Endothelial cell of umbilical vein (primary cell): Measurements from ENCODE around the gene CC2D2B.

ENCODE experiments used
- EZH2 ChIP-seq: IDR thresholded peaks from 2 replicates; pipeline ENCODE4 v1.6.1; 2012; ENCODE audit warnings: borderline replicate concordance, low read depth, mild to moderate bottlenecking, moderate library complexity, low read length, inconsistent platforms; ENCODE audit not compliant: severe bottlenecking
- FOS ChIP-seq: IDR thresholded peaks from 2 replicates; pipeline ENCODE4 v1.6.1; 2011; ENCODE audit warnings: mild to moderate bottlenecking, low read length, moderate library complexity, borderline replicate concordance; ENCODE audit not compliant: insufficient read depth
- JUN ChIP-seq: IDR thresholded peaks from 2 replicates; pipeline ENCODE4 v1.6.1; 2011; ENCODE audit warnings: borderline replicate concordance, low read depth; ENCODE audit not compliant: insufficient read length, insufficient read depth
- MAX ChIP-seq: IDR thresholded peaks from 2 replicates; pipeline ENCODE4 v1.6.1; 2011; ENCODE audit not compliant: insufficient read depth, insufficient read length
- MYC ChIP-seq: IDR thresholded peaks from one replicate; pipeline ENCODE4 v1.6.1; 2011; ENCODE audit warnings: mild to moderate bottlenecking, low read depth, low read length
- POLR2A ChIP-seq: IDR thresholded peaks from 2 replicates; pipeline ENCODE4 v1.6.1; 2012; ENCODE audit warnings: low read depth, mild to moderate bottlenecking, control low read depth, low read length
- POLR2AphosphoS5 ChIP-seq: IDR thresholded peaks from 2 replicates; pipeline ENCODE4 v1.6.1; 2012; ENCODE audit warnings: low read depth, mild to moderate bottlenecking, control low read depth, low read length, moderate library complexity; ENCODE audit not compliant: insufficient read depth
- TF ChIP-seq, protein P1 (sequence below), 2 donors: IDR thresholded peaks; 1 replicate in 1 of 2; 2 replicates in 1 of 2; pipeline ENCODE4 v1.5.1; 2011; ENCODE audit warnings: low read length in 2 of 2, mild to moderate bottlenecking in 2 of 2, moderate library complexity in 2 of 2, control low read depth in 1 of 2, inconsistent platforms in 1 of 2, low read depth in 1 of 2; ENCODE audit not compliant: insufficient read depth in 1 of 2; ENCODE audit errors: extremely low read depth in 1 of 2

DNA sequence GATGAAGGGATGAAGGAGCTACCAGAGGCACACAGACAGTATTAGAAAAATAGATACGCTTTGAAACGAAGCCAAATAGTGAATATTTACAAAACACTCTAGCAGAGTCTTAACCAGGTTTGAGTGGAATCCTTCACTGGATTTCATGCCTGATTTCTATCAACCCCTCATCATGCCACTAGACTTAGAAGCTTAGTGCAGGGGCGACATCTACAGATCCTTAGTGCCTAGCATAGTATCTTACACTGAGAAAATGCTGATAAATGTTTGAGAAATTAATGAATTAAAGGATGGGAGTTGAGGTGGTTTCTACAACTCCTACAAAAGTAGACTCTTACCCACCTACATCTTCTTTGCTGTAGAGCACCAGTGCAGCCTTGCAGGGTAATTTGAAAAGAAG, 80.9 kb downstream of the CC2D2B start:
- TF ChIP-seq, protein P1, sequence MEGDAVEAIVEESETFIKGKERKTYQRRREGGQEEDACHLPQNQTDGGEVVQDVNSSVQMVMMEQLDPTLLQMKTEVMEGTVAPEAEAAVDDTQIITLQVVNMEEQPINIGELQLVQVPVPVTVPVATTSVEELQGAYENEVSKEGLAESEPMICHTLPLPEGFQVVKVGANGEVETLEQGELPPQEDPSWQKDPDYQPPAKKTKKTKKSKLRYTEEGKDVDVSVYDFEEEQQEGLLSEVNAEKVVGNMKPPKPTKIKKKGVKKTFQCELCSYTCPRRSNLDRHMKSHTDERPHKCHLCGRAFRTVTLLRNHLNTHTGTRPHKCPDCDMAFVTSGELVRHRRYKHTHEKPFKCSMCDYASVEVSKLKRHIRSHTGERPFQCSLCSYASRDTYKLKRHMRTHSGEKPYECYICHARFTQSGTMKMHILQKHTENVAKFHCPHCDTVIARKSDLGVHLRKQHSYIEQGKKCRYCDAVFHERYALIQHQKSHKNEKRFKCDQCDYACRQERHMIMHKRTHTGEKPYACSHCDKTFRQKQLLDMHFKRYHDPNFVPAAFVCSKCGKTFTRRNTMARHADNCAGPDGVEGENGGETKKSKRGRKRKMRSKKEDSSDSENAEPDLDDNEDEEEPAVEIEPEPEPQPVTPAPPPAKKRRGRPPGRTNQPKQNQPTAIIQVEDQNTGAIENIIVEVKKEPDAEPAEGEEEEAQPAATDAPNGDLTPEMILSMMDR (IDR thresholded peaks at IDR 0.05; ENCODE audit: extremely low read depth in 1 of 2, insufficient read depth in 1 of 2, low read depth in 1 of 2, low read length in 2 of 2) = no peak
- no peak for TF ChIP-seq POLR2A
- no peak for TF ChIP-seq EZH2
- TF ChIP-seq POLR2AphosphoS5 = no peak
- TF ChIP-seq JUN = no peak
- no peak for TF ChIP-seq FOS
- no peak for TF ChIP-seq MAX
- no peak for TF ChIP-seq MYC
